Testis (tissue), 3 donors: ENCODE results near the gene NLE1. TPM values are rescaled to one million over a fixed set of nuclear protein-coding genes. Genes with fewer than 3 reads are reported as not detected.
"Not testable (repeated sequence)": the region's sequence is repeated elsewhere in the genome, so short reads cannot be mapped to it uniquely, and the experiment has no call there.

Source experiments
- DNase-seq: peaks from one replicate; pipeline ENCODE4 v3.0.0-alpha.2; 2019
- H3K27ac ChIP-seq, 2 donors: fragments of 200-600 bp; sonication (generic); one replicate each; pipeline ENCODE4 v1.5.1; 2019
- H3K27me3 ChIP-seq: fragments of 200-600 bp; sonication (generic); one replicate; pipeline ENCODE4 v1.5.1; 2019
- H3K36me3 ChIP-seq: fragments of 200-600 bp; sonication (generic); one replicate; pipeline ENCODE4 v1.5.1; 2017; ENCODE audit warnings: low read depth; ENCODE audit errors: missing control alignments
- H3K4me1 ChIP-seq: fragments of 200-600 bp; sonication (generic); one replicate; pipeline ENCODE4 v1.5.1; 2019
- H3K4me3 ChIP-seq, 2 donors: fragments of 200-600 bp; sonication (generic); one replicate each; pipeline ENCODE4 v1.5.1; 2017 to 2019
- H3K9me3 ChIP-seq: fragments of 200-600 bp; sonication (generic); one replicate; pipeline ENCODE4 v1.5.1; 2017
- CTCF ChIP-seq, 3 experiments: fragments of 450-650 bp in 2 of 3; fragments of 200-600 bp in 1 of 3; sonication (generic) in 1 of 3; IDR thresholded peaks; one replicate each; pipeline ENCODE4 v1.5.1; 2016 to 2019; ENCODE audit warnings: antibody characterized with exemption in 3 of 3, mild to moderate bottlenecking in 2 of 3, moderate library complexity in 1 of 3
- POLR2A ChIP-seq: fragments of 450-650 bp; IDR thresholded peaks from one replicate; pipeline ENCODE4 v1.6.1; 2017; ENCODE audit warnings: antibody characterized with exemption, mild to moderate bottlenecking, moderate library complexity
- WGBS, 2 donors: methylation state at CpG; one replicate each; pipeline ENCODE4 v1.1.5; 2018; 5-methylcytosine and 5-hydroxymethylcytosine counted together
- intact Hi-C: fragments of 100-400 bp; cut with DNase I; formaldehyde crosslinking; loops from one replicate; pipeline ENCODE4 v1.15.1; 2023; ENCODE audit warnings: low total_unique reads
- polyA plus RNA-seq: library from polyadenylated mRNA; stranded (reverse); fragments of 350-450 nt; fragmentation: Illumina TruSeq; extraction: RNeasy Lipid Tissue Mini Kit (QIAGEN cat#74804); gene quantifications from one replicate; pipeline ENCODE4 v1.2.3, GENCODE V29; 2014; ENCODE audit warnings: low read depth, low replicate concordance; ENCODE audit not compliant: insufficient read depth
- total RNA-seq, 2 donors: library from RNA; depleted of rRNA; stranded (reverse); fragments of >200 nt; gene quantifications; one replicate each; pipeline ENCODE4 v1.2.3, GENCODE V29; 2016

NLE1 gene
- total and polyA plus RNA-seq, 3 donors from 2014 or later: 12.8 to 15.4 (median 14.6) TPM

GRCh38 chr17:35187481-35187880 lies 45.4 kb upstream of the NLE1 start:
- intact Hi-C loops: no loop called here
- no peak for DNase-seq
- Histone ChIP-seq H3K4me1 (no peaks in the 10 kb centered on the region), H3K27ac (no peak overlapping the region), H3K9me3 (no peaks in the 10 kb centered on the region), H3K4me3 (no peak overlapping the region), H3K27me3 (no peaks in the 10 kb centered on the region), H3K36me3 (no peaks in the 10 kb centered on the region)
- 80 to 86% methylated on average over 2 of the region's 2 CpGs for whole genome bisulfite sequencing, 2 donors
- TF ChIP-seq POLR2A: no peak
- no peak for TF ChIP-seq CTCF (IDR thresholded peaks at IDR 0.05)

- H3K4me3 ChIP-seq: no peak overlapping the region
- H3K9me3 ChIP-seq: no peaks in the 10 kb centered on the region
- H3K27ac ChIP-seq: no peak overlapping the region
- TF ChIP-seq POLR2A: no peak
- no peak for TF ChIP-seq CTCF (IDR thresholded peaks at IDR 0.05)
- no peaks in the 10 kb centered on the region for H3K36me3 ChIP-seq
- H3K4me1 ChIP-seq: no peaks in the 10 kb centered on the region
- 19 to 24% methylated on average over 1 of the region's 1 CpG for WGBS, 2 donors
- intact Hi-C loops: no loop called here
- no peak for DNase-seq
- H3K27me3 ChIP-seq: no peaks in the 10 kb centered on the region
Measured at GRCh38 chr17:35185849-35186248, 43.7 kb upstream of the NLE1 start.

- intact Hi-C loops: no loop called here
- no peak overlapping the region for H3K27ac ChIP-seq
- 68 to 69% methylated on average over 3 of the region's 3 CpGs for WGBS, 2 donors
- no peak for DNase-seq
- no peaks in the 10 kb centered on the region for H3K36me3 ChIP-seq
- no peak overlapping the region for H3K4me3 ChIP-seq
- H3K9me3 ChIP-seq: no peaks in the 10 kb centered on the region
- H3K27me3 ChIP-seq: no peaks in the 10 kb centered on the region
- no peak for TF ChIP-seq CTCF (IDR thresholded peaks at IDR 0.05)
- no peak for TF ChIP-seq POLR2A
- no peaks in the 10 kb centered on the region for H3K4me1 ChIP-seq
Measured at GRCh38 chr17:35184274-35184673, 42.2 kb upstream of the NLE1 start.

- no peak for DNase-seq
- intact Hi-C loops: no loop called here
- Histone ChIP-seq H3K4me1 (no peaks in the 10 kb centered on the region), H3K27ac (no peak overlapping the region), H3K36me3 (no peaks in the 10 kb centered on the region), H3K27me3 (no peaks in the 10 kb centered on the region), H3K4me3 (no peak overlapping the region), H3K9me3 (no peaks in the 10 kb centered on the region)
- TF ChIP-seq CTCF (IDR thresholded peaks at IDR 0.05) (no peak), POLR2A (no peak)
- WGBS, 2 donors: 60 to 73% methylated on average over 4 to 6 of the region's 6 CpGs
Measured at GRCh38 chr17:35183332-35183731, 41.2 kb upstream of the NLE1 start.

GRCh38 chr17:35179379-35179778 lies 37.3 kb upstream of the NLE1 start:
- H3K27ac ChIP-seq, intact Hi-C loops, H3K36me3 ChIP-seq, H3K9me3 ChIP-seq, DNase-seq, H3K4me1 ChIP-seq, H3K4me3 ChIP-seq, H3K27me3 ChIP-seq: not testable (repeated sequence)
- WGBS, 2 donors: 88 to 94% methylated on average over 5 of the region's 5 CpGs
